Neural cell (in vitro differentiated cells): ENCODE results near the gene CADM1.

Experiments used
- EZH2 ChIP-seq: fragments of 200-600, 300-800 bp; shearing (Covaris generic), sonication (generic); IDR thresholded peaks from 2 replicates; pipeline ENCODE4 v1.6.1; 2014; ENCODE audit warnings: antibody characterized with exemption, low read length, borderline replicate concordance, mild to moderate bottlenecking; ENCODE audit not compliant: insufficient read depth, poor library complexity, severe bottlenecking
- TF ChIP-seq, protein P1 (sequence below): fragments of 450-650 bp; IDR thresholded peaks from 2 replicates; pipeline ENCODE4 v1.5.1; 2014; ENCODE audit warnings: antibody characterized with exemption, mild to moderate bottlenecking, moderate library complexity; ENCODE audit not compliant: poor library complexity, severe bottlenecking

DNA sequence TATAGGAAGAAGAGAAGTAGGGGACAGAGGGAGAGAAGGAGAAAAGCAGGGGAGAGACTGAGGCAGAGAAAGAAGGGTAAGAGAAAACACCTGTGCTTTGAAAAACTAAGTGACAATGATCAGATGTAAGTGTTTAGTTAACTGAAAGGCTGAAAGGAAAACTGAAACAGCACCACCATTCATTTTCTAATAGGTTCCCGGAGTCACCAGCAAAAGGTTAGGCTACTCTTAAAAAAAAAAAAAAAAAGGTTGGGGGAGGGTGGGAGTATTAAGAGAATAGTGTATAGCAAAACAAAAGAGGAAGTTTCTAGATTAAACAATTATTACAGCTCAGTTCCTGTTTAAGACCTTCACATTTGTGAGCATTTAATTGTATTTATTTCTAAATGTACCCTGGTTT, 113.8 kb downstream of the CADM1 start:
- TF ChIP-seq EZH2, result no peak
- TF ChIP-seq, protein P1, sequence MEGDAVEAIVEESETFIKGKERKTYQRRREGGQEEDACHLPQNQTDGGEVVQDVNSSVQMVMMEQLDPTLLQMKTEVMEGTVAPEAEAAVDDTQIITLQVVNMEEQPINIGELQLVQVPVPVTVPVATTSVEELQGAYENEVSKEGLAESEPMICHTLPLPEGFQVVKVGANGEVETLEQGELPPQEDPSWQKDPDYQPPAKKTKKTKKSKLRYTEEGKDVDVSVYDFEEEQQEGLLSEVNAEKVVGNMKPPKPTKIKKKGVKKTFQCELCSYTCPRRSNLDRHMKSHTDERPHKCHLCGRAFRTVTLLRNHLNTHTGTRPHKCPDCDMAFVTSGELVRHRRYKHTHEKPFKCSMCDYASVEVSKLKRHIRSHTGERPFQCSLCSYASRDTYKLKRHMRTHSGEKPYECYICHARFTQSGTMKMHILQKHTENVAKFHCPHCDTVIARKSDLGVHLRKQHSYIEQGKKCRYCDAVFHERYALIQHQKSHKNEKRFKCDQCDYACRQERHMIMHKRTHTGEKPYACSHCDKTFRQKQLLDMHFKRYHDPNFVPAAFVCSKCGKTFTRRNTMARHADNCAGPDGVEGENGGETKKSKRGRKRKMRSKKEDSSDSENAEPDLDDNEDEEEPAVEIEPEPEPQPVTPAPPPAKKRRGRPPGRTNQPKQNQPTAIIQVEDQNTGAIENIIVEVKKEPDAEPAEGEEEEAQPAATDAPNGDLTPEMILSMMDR, result no peak
